ENCODE measurements around the gene TRPV4.

TRPV4 gene

GRCh38 chr12:109775172-109775881, 57.9 kb downstream of the TRPV4 start:
- peak; percentile 84 for DNase-seq

DNA sequence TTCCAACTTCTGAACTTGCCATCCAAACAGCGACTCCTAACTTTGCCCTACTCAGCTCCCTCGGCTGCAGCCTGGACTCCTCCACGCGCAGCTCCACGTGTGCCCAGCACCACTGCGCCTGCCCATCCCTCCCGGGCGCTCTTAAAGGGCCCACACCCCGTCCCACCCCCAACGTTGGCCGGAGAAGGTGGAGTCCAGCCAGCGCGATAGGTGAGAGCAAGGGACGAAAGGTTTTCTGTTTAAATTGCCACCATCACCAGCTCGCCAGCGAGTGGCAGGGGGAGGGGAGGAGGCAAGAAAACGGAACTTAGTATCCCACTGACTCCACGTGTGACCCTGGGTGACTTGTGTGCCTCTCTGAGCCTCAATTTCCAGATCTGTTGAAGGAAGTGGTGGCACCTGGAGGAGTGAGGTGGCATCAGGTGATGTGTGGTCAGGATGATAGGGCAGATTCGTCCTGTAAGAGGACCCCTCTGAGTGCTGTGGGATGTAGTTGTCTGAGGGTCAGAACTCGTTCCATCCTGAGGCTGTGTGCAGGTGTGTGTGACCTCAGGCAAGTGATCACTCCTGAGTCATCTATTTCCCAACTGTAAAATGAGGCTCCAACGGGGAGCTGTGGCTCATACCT, 59.7 kb downstream of the TRPV4 start:
- DNase-seq = no peak

- DNase-seq = no peak
Measured at GRCh38 chr12:109772622-109773321, 60.4 kb downstream of the TRPV4 start.

DNA sequence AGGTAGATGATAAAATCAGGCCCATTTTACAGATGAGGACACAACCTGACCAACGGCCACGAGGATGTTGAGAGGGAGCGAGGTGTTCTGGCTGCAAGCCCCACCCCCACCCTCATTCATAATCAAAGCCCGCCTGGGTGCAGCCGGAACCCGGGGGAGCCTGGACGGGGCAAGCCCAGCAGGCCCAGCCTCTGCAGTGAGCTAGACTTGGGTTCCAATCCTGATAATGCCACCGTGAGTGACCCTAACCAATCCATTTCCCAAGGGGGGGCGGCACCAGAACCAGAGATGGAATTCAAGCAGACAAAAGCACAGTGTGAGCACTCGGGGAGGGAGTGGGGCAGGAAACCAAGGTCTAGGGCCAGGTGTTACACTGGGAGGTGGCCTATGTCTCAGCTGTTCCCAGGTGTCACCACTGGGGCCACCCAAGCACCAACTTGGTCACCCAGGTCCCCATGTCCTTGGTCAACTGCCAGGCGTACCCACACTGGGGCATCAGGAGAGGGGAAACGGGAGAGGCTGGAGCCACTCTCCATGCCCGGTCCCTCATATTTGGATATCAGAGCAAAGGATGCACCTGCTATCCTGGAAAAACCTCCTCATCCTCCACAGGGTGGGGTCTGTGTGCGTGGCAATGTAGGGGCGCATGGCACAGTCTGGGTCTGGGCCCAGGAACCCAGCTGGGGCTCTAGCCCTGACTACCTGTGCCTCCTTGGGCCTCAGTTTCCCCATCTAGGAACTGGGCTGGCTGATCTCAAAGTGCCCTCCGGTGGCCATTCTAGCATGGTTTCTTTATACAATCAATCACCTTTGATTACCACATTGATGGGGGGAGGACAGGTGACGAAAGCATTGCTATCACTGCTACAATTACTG, 61.2 kb downstream of the TRPV4 start:
- DNase-seq = no peak

DNA sequence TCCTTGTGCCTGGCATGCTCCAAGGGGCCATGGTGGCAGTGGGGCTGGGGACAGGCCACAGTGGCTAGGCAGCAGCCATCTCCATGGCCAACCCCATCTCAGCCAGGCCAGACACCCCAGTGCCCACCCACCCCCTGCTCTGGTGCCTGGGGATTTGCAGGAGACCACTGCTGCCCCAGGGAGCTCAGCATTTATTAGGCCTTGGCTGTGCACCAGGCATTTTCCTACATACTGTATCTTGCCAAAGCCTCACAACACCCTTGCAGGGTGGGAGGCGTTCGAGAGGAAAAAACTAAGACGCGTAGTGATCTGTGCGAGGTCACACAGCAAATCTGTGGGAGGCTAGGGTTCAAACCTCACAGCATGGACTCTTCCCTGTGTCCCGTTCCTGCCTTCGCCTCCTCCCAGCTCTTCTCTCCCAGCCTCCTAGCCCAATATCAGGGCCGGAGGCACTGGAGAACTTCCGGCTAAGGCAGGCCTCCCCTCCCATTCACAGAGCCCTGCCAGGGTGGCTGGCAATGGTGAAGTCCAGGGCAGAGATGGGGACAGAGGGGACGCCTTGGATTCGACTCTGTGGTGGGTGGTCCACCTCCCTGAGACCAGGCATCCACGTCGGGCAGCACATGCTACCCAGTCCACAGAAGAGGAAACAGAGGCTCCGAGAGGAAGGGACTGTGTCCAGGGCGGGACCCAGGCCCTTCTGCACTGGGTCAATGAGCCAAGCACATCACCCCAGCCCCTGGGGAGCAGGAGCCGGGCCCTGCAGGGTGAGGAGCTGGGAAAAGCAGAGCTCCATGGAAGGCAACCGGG, 62.1 kb downstream of the TRPV4 start:
- no peak for DNase-seq

GRCh38 chr12:109770104-109770860, 62.9 kb downstream of the TRPV4 start:
- DNase-seq = no peak

GRCh38 chr12:109768901-109769670, 64.1 kb downstream of the TRPV4 start:
- no peak for DNase-seq

DNA sequence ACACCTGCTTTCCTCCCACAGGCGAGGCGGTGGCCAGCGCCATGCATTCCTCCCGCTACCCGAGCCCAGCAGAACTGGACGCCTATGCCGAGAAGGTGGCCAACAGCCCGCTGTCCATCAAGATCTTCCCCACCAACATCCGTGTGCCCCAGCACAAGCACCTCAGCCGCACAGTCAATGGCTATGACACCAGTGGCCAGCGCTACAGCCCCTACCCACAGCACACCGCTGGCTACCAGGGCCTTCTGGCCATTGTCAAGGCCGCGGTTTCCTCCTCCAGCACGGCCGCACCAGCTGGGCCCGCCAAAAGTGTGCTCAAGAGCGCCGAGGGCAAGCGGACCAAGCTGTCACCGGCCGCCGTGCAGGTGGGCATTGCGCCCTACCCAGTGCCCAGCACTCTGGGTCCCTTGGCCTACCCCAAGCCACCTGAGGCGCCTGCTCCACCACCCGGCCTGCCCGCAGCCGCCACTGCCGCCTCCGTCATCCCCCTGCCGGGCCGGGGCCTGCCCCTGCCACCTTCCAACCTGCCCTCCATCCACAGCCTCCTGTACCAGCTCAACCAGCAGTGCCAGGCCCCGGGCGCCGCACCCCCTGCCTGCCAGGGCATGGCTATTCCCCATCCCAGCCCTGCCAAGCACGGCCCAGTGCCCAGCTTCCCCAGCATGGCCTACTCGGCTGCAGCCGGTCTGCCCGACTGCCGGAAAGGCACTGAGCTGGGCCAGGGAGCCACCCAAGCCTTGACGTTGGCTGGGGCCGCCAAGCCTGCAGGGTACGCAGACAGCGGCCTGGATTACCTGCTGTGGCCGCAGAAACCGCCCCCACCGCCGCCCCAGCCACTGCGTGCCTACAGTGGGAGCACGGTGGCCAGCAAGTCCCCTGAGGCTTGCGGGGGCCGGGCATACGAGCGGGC, 65.0 kb downstream of the TRPV4 start:
- no peak for DNase-seq

DNA sequence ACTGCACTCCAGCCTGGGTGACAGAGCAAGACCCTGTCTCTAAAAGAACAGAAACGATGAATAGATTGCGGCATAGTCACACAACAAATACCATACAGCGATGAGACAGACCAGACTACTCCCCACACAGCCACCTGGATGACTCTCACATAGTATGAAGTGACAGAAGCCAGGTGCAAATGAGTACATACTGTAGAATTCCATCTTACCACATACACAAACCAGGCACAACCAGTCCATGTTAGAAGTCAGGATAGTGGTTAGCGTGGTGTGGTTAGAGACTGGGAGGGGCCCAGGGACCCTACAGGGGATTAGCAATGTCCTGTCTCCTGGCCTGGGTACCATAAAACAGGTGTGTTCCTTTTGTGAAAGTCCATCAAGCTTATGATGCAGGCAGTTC, 65.7 kb downstream of the TRPV4 start:
- no peak for DNase-seq

- no peak for DNase-seq
Measured at GRCh38 chr12:109766251-109766778, 66.9 kb downstream of the TRPV4 start.

GRCh38 chr12:109765446-109765810, 67.8 kb downstream of the TRPV4 start:
- DNase-seq = no peak

DNA sequence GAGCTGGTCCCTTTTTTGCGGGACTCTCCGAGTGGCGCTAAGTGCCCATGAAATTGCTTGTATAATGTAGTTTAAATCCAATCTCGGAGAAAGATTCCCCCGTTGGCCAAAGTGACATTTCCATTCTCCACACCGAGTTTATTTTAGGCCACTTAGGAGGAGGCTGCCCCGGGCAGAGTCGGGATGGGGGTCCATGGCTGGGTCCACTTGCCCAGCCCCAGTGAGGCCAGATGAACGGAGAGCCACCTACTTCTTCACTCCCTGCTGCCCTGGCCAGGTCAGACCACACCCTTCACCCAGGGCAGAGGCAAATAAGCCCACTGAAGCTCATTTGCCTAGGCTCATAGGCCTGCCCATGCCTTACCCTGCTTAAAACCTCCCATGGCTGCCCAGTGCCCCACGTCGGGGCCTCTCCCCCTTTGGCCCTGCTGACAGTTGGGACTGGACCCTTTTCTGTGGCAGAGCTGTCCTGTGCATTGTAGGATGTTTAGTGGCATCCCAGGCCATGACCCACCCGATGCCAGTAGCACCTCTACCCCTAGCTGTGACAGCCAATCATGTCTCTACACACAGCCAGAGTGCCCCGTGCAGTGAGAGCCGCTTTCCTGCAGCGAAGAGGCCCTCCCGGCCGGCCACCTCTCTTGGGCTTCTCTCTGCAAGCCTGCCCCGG, 68.3 kb downstream of the TRPV4 start:
- DNase-seq = no peak

GRCh38 chr12:109764123-109764522, 69.1 kb downstream of the TRPV4 start:
- DNase-seq = no peak

GRCh38 chr12:109763201-109763841, 69.9 kb downstream of the TRPV4 start:
- peak; percentile 42 for DNase-seq

DNA sequence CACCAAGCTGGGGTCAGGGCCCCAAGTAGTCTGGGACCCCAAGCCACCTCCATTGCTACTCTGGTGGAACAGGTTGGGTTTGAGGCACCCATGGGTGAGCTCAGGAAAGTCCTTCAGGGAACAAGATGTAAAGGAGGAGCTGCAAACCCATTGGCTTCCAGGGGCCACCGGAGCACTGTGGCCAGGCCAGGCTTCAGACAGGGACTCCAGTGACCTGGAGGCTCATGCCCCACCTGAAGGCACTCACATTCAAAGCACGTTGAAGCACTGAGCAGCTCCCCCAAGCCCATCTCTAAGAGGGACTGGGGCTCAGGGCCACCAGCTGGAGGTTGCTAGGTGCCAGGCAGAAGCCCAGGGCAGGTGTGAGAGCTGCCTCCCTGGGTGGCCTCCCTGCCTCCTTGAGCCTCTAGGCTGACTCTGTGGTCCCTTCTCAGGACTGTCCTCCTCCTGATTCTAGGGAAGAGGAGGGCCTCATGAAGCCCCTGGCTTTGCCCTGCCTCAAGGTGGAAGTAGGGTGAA, 70.5 kb downstream of the TRPV4 start:
- DNase-seq = no peak

DNA sequence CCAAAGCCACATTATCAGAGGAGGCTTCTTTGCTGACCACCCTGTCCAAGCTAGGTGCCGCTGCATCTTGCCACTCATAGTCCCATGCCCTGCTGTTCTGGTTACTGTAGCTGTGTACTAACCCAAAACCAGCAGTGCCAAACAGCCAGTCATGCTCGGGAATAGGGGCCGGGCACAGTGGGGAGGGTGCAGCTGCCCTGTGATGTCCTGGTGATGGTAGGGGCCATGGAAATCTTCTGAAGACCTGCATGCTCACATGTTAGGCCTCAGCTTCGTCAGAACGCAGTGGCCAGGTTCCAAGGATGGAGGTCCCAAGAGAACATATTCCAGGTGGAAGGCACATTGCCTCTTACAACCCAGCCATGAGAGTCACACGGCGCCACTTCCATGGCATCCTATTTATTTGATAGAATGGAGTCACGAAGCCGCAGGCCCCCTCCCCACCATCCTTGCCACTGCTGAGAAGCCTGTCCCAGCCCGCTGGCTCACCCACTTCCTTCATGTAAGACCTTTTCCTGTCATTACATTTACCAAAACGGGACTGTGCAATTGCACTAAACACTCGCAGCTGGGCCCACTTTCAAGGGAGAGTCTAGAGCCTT, 71.0 kb downstream of the TRPV4 start:
- no peak for DNase-seq

Measured in activated CD4-positive, alpha-beta T cell treated with anti-CD3 and anti-CD28 coated beads for 48 hours (primary cell).